Nephron progenitor cell (in vitro differentiated cells): Measurements from ENCODE around the gene GPS1.

ENCODE experiments used
- DNase-seq: peaks from one replicate; pipeline ENCODE4 v3.0.0; 2021
- H3K27ac Mint-ChIP-seq: 2 replicates; pipeline ENCODE4 v1.8.0; 2021; ENCODE audit warnings: mild to moderate bottlenecking, moderate library complexity, mixed read lengths
- H3K27me3 Mint-ChIP-seq: 2 replicates; pipeline ENCODE4 v1.8.0; 2021; ENCODE audit warnings: mild to moderate bottlenecking, low read depth, mixed read lengths; ENCODE audit not compliant: poor library complexity
- H3K36me3 Mint-ChIP-seq: 2 replicates; pipeline ENCODE4 v1.8.0; 2021; ENCODE audit warnings: low read depth, mixed read lengths
- H3K4me1 Mint-ChIP-seq: 2 replicates; pipeline ENCODE4 v1.8.0; 2021; ENCODE audit warnings: mixed read lengths
- H3K4me3 Mint-ChIP-seq: 2 replicates; pipeline ENCODE4 v1.8.0; 2021; ENCODE audit warnings: mild to moderate bottlenecking, moderate library complexity, mixed read lengths
- H3K9me3 Mint-ChIP-seq: 2 replicates; pipeline ENCODE4 v1.8.0; 2021; ENCODE audit warnings: mild to moderate bottlenecking, moderate library complexity, mixed read lengths
- CTCF ChIP-seq: fragments of 200-600 bp; sonication (generic); IDR thresholded peaks from 2 replicates; pipeline ENCODE4 v1.5.0; 2021; ENCODE audit warnings: antibody characterized with exemption

The GPS1 gene

GRCh38 chr17:82078433-82078832 lies 26.7 kb downstream of the GPS1 start:
- TF ChIP-seq CTCF: no peak
- peaks cover 10% of the 10 kb centered on the region for H3K9me3 Mint-ChIP-seq
- no peak overlapping the region for H3K4me3 Mint-ChIP-seq
- no peak for DNase-seq
- H3K27ac Mint-ChIP-seq: peak overlapping the region; percentile 41
- peaks cover 12% of the 10 kb centered on the region for H3K27me3 Mint-ChIP-seq
- peaks cover 11% of the 10 kb centered on the region for H3K4me1 Mint-ChIP-seq
- peaks cover 5% of the 10 kb centered on the region for H3K36me3 Mint-ChIP-seq

GRCh38 chr17:82079001-82079677 lies 27.4 kb downstream of the GPS1 start:
- TF ChIP-seq CTCF: no peak
- Mint-ChIP-seq H3K36me3 (peaks cover 5% of the 10 kb centered on the region), H3K27ac (no peak overlapping the region), H3K4me1 (peaks cover 11% of the 10 kb centered on the region), H3K27me3 (peaks cover 9% of the 10 kb centered on the region), H3K4me3 (no peak overlapping the region), H3K9me3 (peaks cover 4% of the 10 kb centered on the region)
- DNase-seq: no peak

GRCh38 chr17:82080048-82080788 lies 28.5 kb downstream of the GPS1 start:
- Mint-ChIP-seq H3K27ac (no peak overlapping the region), H3K36me3 (peaks cover 5% of the 10 kb centered on the region), H3K9me3 (no peaks in the 10 kb centered on the region), H3K4me3 (no peak overlapping the region), H3K27me3 (peaks cover 3% of the 10 kb centered on the region), H3K4me1 (peaks cover 11% of the 10 kb centered on the region)
- DNase-seq: no peak
- no peak for TF ChIP-seq CTCF

GRCh38 chr17:82080789-82081464 lies 29.2 kb downstream of the GPS1 start:
- peaks cover 11% of the 10 kb centered on the region for H3K4me1 Mint-ChIP-seq
- no peak overlapping the region for H3K4me3 Mint-ChIP-seq
- H3K36me3 Mint-ChIP-seq: peaks cover 5% of the 10 kb centered on the region
- peaks cover 3% of the 10 kb centered on the region for H3K27me3 Mint-ChIP-seq
- H3K27ac Mint-ChIP-seq: no peak overlapping the region
- no peak for DNase-seq
- TF ChIP-seq CTCF: no peak
- no peaks in the 10 kb centered on the region for H3K9me3 Mint-ChIP-seq

- no peak for TF ChIP-seq CTCF
- H3K27me3 Mint-ChIP-seq: peaks cover 3% of the 10 kb centered on the region
- H3K4me3 Mint-ChIP-seq: no peak overlapping the region
- H3K27ac Mint-ChIP-seq: no peak overlapping the region
- peaks cover 11% of the 10 kb centered on the region for H3K4me1 Mint-ChIP-seq
- H3K36me3 Mint-ChIP-seq: peaks cover 5% of the 10 kb centered on the region
- DNase-seq: no peak
- no peaks in the 10 kb centered on the region for H3K9me3 Mint-ChIP-seq
These were observed 29.8 kb downstream of the GPS1 start for GRCh38 chr17:82081546-82081945.
